ENCODE data around the gene EML6. TPM values are rescaled to one million over a fixed set of nuclear protein-coding genes. Genes with fewer than 3 reads are reported as not detected.

Gene EML6
- total RNA-seq, 4 donors from 2014 or later, result 5.9 to 11.0 (median 7.9) TPM

DNA sequence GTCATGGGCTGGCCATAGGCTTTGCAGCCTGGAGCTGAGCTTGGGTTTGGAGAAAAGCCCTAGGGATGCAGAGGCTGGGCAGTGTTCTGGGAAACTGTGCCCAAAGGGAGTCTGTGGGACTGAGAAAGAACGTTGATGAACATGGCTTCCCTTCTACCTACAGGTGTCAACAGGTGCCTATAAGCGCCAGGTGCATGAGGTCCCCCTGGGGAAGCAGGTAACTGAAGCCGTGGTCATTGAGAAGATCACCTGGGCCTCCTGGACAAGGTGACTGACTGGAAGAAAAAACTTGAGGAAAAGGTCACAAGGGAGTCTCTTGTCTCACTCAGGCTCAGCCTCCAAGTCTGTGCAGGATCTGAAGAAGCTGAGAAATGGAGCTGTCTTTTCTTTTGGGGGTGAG lies 243.4 kb downstream of the EML6 start:
- Histone ChIP-seq H3K27ac (no peak overlapping the region), H3K4me1 (peaks cover 0 to 6% (median 0%) of the 10 kb centered on the region in 4 donors), H3K9me3 (no peaks in the 10 kb centered on the region), H3K27me3 (no peaks in the 10 kb centered on the region), H3K36me3 (peaks cover 0 to 20% (median 0%) of the 10 kb centered on the region in 3 donors), H3K4me3 (no peak overlapping the region)
- DNase-seq, result no peak
- TF ChIP-seq POLR2A (IDR thresholded peaks at IDR 0.05) (no peak), CTCF (IDR thresholded peaks at IDR 0.05) (no peak)

- DNase-seq, result no peak
- H3K36me3 ChIP-seq, result peaks cover 0 to 25% (median 0%) of the 10 kb centered on the region in 3 donors
- peaks cover 0 to 6% (median 0%) of the 10 kb centered on the region in 4 donors for H3K4me1 ChIP-seq
- TF ChIP-seq CTCF (IDR thresholded peaks at IDR 0.05), result no peak
- TF ChIP-seq POLR2A (IDR thresholded peaks at IDR 0.05), result no peak
- H3K27me3 ChIP-seq, result no peaks in the 10 kb centered on the region
- H3K9me3 ChIP-seq, result no peaks in the 10 kb centered on the region
- no peak overlapping the region for H3K4me3 ChIP-seq
- no peak overlapping the region for H3K27ac ChIP-seq
These were observed 243.8 kb downstream of the EML6 start for GRCh38 chr2:54967269-54967668.

DNA sequence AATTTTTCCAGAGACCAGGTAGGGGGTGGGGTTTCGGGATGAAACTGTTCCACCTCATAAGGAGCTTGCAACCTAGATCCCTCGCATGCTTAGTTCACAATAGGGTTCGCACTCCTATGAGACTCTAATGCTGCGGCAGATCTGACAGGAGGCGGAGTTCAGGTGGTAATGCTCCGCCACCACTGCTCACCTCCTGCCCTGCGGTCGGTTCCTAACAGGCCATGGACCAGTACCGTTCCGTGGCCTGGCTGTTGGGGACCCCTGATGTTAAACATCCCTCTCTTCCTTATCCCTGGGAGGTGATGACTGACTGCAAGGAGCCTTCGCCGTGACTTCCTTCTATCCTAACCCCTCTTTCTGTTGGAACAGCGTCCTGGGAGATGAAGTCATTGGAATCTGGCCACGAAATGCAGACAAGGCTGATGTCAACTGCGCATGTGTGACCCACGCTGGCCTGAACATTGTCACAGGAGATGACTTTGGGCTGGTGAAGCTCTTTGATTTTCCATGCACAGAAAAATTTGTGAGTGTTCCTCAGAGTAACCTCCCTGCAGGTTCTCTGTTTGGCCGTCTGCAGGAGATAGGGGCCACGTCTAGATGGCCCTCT lies 244.4 kb downstream of the EML6 start:
- H3K4me3 ChIP-seq, result no peak overlapping the region
- no peaks in the 10 kb centered on the region for H3K27me3 ChIP-seq
- peaks cover 0 to 6% (median 0%) of the 10 kb centered on the region in 4 donors for H3K4me1 ChIP-seq
- no peak for TF ChIP-seq CTCF (IDR thresholded peaks at IDR 0.05)
- TF ChIP-seq POLR2A (IDR thresholded peaks at IDR 0.05), result no peak
- no peak for DNase-seq
- peaks cover 0 to 30% (median 0%) of the 10 kb centered on the region in 3 donors for H3K36me3 ChIP-seq
- no peak overlapping the region for H3K27ac ChIP-seq
- no peaks in the 10 kb centered on the region for H3K9me3 ChIP-seq

DNA sequence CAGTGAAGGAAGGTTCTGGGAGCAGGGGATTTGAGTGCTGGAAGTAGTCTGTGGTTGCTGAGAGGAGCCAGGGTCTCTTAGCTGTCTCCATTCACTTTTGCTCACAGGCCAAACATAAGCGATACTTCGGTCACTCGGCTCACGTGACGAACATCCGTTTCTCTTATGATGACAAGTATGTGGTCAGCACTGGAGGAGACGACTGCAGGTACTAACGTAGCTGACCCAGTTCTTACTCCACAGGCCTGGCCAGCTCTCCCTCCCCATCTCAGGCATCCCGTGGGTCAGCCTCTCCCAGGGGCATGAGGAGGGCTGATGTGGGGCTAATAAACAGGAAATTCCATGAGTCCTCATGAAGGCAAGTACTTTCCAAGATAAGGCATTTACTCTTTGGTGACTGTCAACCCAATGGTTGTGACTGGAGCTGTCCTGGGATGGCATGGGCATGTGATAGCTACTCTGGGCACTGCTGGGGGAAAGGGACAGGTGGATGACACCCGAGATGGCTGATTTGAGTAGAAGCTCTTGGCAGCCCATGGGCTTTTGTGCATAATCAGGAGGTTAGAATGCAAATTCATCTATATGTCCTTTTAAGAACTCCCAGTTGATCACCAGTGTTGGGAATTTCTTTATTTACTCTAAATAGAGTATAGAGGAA lies 245.2 kb downstream of the EML6 start:
- DNase-seq, result no peak
- peaks cover 0 to 2% (median 0%) of the 10 kb centered on the region in 4 donors for H3K4me1 ChIP-seq
- no peak overlapping the region for H3K4me3 ChIP-seq
- no peaks in the 10 kb centered on the region for H3K9me3 ChIP-seq
- H3K27ac ChIP-seq, result no peak overlapping the region
- TF ChIP-seq POLR2A (IDR thresholded peaks at IDR 0.05), result no peak
- no peak for TF ChIP-seq CTCF (IDR thresholded peaks at IDR 0.05)
- H3K36me3 ChIP-seq, result peaks cover 0 to 33% (median 0%) of the 10 kb centered on the region in 3 donors
- H3K27me3 ChIP-seq, result no peaks in the 10 kb centered on the region

DNA sequence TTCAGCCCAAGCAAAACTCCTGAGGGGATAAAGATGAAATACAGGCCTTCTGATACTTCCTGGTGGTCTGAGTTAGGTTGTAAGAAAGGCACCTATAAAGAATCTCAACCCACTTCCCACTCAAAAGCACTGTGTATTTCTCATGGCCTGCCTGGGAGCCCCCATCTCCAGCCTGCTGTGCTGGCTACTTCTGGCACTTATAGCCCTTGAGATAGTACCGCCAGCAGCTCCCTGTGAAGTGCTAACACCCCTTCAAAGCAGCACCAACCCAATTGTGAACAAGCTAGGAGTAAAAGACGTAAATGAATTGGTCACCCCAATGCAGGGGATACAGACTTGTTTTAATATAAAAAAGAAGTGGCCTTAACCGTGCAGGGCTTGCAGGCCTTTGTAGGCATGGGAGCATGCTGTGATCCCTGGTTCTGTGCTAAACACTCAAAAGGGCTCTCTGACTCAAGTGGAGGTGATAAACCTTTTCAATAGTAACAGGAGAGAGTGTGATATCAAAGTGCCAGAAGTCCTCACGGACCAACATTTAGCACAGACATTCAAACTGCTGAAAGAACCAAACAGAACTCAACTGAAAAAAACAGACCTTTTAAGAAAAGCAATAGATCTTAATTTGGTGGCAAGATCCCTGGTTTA lies 246.0 kb downstream of the EML6 start:
- Histone ChIP-seq H3K4me3 (no peak overlapping the region), H3K36me3 (peaks cover 0 to 40% (median 0%) of the 10 kb centered on the region in 3 donors), H3K4me1 (no peaks in the 10 kb centered on the region), H3K27me3 (no peaks in the 10 kb centered on the region), H3K27ac (no peak overlapping the region), H3K9me3 (no peaks in the 10 kb centered on the region)
- DNase-seq, result no peak
- no peak for TF ChIP-seq CTCF (IDR thresholded peaks at IDR 0.05)
- TF ChIP-seq POLR2A (IDR thresholded peaks at IDR 0.05), result no peak

All from Peyer's patch (tissue), 4 donors.